Measurements from ENCODE around the gene CDC42BPB.

Gene CDC42BPB

DNA sequence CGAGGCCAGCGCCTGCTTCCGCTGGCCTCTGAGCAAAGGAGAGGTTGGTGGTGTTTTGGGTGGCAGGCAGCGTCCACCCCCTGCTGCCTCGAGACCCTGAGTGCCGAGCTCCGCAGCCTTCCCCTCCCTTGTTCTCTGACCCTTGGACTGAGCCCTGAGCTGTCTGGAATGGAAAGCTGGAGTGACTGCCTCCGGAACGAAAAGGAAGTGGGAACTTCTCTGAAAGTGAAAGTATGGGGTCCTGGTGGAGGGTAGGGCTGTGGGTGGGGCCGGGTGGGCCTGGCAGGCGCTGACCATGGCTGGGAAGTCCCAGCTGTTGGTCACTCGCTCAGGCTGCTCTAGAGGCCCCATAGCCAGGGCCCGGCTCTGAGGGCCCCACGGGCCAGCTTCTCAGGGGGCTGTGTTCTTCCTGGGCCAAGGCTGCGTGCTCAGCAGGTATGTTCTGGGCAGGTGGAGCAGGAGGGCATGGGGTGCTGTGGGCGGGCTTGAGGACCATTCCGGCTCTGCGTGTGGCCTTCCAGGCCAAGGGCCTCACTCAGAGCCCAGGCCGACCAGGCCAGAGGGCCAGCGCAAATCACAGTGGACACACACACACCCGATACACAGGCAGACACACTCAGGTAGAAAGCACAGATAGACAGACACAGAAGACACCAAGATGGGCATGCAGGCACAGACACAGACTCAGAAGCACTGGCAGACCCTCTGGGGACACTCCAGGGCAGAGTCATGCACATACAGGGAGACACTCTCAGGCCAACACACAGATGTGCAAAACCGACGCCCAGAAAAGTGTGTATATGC, 37.3 kb upstream of the CDC42BPB start, which contains the start of gene EXOC3L4:
Gene EXOC3L4 (plus strand): TSS at position 320 of the 804 bp plus-strand sequence. CDS start 5,495 bp downstream, outside the sequence.
- in situ Hi-C loops (cut with HindIII; ENCODE audit: low sequenced_read_pairs): no loop called here

DNA sequence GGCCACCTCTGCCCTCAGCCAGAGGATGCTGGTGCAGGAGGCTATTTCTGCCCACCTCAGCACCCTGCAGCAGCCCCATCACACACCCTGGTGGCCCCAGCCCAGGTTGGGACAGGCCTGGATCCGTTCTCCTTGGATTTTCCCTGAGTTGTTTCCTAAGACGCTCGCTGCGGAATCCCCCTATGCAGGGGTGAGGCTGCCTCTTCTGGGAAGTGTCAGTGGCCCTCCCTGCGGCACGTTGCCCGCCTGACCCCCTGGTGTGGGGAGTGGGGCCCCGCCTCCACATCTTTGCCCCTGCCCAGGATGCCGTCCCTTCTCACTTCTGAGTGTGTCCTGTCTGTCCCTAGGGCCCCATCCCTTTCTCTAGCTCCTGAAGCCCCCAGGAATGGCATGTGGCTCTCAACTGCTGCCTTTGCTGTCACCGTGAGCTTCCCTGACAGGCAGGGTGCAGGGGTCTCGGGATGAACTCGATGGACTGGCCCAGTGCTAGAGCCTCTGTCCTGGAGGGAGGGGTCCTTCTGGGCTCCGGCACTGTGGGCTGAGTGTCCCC, 36.6 kb upstream of the CDC42BPB start:
- in situ Hi-C loops (cut with HindIII; ENCODE audit: low sequenced_read_pairs): no loop called here

DNA sequence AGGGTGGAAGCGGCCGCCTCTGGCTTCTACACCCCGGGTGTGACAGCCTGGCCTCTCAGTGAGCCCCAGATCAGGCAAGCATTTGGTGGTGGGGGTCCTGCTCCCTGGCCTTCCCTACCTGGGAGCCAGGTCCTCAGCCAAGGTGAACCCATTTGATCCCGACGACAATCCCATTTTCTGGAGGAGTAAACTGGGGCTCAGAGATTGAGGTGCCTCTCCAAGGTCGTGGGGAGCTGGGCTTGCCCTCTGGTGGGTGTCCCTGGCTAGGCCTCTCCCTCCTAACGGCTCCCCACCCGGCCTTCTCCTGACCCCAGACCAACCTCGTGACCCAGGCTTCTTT, 34.5 kb upstream of the CDC42BPB start:
- in situ Hi-C loops (cut with HindIII; ENCODE audit: low sequenced_read_pairs): no loop called here

DNA sequence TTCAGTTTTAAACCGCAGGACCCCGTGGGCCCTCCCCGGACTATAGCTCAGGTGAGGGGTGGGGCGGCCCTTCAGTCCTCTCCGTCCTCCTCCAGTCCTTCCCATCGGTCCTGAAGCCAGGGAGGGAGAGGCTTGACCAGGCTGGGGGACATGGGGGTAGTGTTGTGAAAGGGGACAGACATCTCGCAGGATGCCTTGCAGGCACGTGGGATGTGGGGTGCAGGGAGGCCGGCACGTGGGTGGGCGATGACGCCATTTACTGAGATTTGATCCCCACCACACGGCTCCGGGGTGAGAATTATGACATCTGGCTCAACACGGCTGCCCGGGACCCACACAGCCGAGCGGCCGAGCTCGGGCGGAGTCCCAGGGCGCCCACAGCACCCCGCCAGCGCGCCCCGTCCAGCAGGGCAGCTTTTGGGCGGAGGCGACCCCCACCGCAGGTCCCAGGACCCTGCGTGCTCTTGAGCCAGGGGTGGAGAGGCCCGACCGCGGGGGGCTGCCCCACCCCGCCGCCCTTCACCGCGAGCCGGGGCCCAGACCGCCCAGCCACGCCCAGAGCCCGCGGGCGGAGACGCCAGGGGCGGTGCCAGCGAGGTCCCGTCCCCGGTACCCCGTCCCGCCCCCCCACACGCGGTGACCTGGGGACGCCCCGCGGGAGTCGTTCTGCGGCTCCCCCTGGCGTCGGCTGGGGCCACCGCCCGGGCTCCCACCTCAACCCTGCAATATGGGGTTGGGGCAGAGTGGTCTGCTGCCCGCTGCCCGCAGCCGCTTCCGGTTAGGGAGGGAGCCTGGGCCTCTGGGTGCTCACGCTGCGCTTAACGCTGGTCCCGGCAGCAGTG, 33.9 kb upstream of the CDC42BPB start:
- in situ Hi-C loops (cut with HindIII; ENCODE audit: low sequenced_read_pairs): no loop called here

DNA sequence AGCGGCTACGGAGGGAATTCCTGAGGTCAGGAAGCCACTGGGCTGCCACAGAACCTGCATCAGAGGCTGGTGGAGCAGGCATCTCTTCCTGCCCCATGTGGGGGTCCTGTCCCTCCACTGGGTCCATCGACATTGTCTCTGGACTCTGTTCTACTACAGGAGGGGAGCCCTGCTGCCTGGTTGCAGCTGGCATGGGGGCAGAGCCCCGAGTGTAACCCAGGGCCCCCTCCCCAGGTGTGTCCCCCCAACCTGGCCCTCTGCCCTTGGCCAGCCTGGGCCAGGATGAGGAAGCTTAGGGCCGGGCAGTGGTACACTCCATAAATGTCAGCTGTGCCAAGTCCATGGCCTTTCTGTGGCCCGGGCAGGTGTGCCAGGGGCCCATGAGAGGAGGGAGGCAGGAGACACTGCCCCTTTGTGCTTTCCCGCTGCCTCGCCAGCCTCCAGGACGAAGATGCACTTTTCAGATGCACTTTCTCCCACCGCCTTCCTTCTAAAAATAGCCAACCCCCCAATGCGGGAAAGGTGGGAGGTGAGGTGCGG, 33.2 kb upstream of the CDC42BPB start:
- in situ Hi-C loops (cut with HindIII; ENCODE audit: low sequenced_read_pairs): no loop called here

DNA sequence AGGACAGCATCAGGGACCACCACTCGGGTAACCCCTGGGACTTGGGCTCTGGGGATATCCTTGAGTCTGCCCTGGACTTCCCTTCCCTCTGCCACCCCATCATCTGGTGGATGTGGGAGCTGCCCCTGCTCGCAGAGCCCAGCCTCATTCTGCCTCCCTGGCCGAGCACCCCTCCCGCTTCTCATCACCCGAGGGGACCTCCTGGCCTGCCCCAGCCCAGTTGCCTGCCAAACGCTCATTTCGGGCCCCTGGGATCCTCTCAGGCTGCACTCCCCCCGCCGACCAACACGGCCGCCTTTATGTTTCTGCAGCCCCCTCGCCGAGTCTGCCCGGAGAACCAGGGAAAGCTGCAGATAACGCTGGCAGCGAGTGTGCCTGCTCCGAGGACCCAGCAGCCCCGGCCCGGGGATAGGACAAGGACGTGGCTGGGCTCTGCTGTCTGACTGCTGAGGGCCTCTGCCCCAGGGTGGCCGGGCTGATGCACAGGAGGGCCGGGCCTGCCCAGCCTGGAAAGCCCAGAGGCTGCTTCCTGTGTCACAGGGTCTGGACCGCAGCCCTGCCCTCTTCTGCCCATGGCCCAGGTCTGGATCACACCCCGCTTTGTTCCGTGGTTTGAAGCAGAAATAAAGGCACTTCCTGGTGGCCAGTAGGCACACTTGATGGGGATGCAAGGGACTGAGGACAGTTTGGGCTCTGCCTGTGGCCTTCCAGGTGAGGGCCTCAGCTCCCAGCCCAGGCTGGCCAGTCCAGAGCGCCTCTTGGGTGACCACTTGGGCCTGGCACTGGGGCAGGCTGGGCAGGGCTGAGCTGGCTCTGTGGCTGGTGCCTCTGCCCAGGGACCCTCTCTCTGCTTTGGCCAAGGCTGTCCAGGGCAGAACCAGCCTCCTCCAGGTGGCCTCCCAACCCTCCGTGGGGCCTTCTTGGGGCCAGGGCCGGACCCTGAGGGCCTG, 32.3 kb upstream of the CDC42BPB start:
- in situ Hi-C loops (cut with HindIII; ENCODE audit: low sequenced_read_pairs): no loop called here

DNA sequence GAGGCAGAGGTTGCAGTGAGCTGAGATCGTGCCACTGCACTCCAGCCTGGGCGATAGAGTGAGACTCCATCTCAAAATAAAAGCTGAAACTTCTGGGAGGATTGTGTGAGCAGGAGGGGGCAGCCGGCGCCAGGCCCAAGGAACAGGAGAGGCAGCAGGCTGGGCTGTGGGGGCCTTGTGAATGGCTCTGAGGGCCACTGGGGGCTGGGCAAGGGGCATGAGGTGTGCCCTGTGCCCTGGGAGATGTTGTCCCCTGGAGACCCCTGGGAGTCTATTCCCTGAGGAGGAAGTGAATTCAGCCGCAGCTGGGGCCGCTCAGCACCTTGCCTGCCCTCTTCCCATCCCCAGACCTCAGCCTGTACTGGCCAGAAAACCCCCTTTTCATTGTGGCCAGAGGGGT, 31.6 kb upstream of the CDC42BPB start:
- in situ Hi-C loops (cut with HindIII; ENCODE audit: low sequenced_read_pairs): no loop called here

DNA sequence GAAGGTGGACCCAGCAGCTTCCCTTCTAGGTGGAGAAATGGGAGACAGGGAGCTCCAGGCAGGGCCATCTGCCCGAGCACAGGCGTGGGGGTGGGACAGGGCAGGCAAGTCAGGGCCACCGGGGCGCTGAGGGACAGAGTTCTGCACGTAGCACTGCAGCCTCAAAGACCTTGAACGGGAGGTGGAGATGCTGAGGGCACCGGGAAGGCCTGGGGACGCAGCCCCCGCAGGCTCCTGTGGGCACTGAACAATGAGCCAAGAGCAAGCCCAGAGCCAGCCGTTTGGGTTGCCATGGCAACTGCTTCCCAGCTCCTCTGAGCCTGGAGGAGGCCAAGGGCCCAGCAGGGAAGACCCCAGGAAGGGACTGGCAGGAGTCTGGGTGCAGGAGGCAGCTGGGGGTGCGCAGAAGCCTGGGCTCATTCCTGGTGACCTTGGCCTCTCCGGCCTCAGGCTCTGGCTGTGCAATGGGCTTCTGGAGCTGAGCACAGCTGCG, 30.0 kb upstream of the CDC42BPB start:
- in situ Hi-C loops (cut with HindIII; ENCODE audit: low sequenced_read_pairs): no loop called here

DNA sequence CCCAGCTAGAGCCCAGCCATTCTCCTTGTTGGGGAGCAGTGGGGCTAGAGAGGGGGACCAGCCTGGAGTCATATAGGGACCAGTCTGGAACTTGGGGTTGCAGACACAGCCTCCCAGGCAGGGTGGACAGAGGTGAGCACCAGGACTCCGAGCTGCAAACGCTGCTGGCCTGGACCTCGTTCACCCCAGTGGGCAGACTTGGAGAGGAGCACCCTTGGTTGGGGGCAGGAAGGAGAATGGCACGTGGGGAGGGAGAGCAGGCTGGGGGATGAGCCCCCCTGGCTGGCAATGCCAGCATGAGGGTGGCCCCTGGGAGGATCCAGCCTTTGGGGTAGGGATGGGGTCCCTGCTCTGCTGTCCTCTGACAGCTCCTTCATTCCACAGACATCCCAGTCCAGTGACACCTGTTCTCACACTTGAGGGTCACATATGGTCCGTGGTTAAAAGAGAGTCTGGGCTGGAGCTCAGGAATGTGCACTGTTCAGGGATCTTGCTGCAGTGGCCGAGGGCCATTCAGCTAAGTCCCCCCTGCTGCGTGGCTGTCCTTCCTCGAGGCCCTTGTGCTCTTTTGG, 29.5 kb upstream of the CDC42BPB start:
- in situ Hi-C loops (cut with HindIII; ENCODE audit: low sequenced_read_pairs): no loop called here

DNA sequence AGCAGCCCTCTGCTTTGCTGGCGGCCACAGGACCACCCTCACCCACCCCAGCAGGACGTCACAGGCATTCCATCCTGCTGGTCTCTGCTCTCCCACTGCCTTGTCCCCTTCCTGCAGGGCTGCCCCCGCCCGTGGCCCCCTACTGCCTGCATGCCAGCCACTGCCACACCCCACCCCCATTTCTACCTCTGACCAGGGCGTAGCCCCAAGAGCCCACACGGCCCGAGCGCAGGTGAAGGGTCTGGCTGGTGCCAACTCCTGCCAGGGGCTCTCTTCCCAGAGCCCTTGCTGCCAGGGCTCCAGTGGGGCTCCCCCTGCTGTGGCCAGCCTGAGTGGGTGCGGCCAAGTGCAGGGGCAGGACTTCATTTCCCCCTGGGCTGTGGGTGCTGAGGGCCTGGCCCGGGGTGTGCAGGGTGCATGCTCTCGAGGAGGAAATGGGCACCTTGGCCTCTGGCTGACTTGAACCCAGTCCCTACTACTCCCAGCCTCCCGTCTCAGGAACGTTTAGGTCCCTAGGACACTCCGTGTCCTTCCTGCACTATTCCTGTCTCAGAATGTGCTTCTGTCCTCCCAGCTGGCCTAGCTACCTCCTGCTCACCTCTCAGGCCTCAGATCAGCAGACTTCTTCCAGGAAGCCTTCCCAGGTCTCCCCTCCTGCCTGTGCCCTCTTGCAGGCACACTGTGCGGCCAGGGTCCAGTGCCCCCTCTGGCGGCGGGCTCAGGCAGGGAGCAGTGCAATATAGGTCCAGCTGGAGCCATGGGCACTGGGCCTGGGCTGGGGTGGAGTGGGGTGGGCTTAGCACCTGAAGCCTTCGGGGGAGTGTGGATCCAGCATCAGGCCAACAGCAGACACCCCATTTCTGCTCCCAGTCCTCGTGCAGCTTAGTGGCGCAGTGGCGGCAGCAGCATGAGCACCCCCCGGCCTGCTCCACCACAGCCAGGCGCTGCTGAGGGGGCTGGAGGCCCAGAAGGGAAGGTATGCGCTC, 28.1 kb upstream of the CDC42BPB start:
- in situ Hi-C loops (cut with HindIII; ENCODE audit: low sequenced_read_pairs): no loop called here

DNA sequence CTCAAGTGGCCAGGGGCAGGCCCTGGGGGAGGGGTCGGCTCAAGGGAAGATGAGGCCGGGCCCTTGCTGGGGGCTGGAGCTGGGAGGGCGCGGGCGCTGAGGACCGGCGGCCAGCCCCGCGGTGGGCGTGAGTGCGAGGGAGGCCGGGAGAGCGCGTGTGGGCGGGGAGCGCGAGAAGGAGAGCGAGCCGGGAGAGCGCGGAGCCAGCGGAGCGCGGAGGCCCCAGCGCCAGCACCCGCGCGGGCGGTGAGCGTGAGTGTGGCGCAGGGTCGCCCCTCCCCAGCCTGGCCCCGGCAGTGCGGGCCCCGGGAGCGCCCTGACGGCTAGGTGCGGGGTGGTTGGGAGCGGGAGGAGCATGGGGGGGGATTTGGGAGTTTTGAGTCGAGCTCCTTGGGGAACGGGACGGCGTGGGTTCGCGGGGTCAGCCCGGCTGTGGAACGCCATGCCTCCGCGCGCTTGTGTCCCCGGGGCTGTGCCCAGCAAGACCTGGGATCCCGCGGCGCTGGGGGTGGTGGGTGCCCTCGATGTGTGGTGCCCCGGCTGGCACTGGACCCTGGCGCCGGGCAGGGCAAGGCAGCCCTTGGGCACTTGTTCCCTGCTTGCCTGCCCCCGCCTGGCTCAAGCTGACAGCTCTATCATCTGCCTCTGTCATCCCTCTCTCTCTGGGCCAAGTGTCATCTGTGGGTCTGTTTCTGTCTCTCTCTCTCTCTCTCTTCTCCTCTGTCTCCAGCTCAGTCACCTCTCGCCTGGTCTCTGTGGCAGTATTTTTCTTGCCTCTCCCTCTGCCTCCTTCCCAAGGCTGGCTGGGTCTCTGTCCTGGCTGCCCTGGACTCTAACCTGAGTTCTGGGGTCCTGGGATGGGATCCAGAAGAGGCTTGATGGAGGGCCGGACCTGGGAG, 26.9 kb upstream of the CDC42BPB start, which contains the start of gene LBHD2:
Gene LBHD2 (plus strand): TSS at position 190 of the 899 bp plus-strand sequence. CDS start 1,803 bp downstream, outside the sequence.
- in situ Hi-C loops (cut with HindIII; ENCODE audit: low sequenced_read_pairs): no loop called here

DNA sequence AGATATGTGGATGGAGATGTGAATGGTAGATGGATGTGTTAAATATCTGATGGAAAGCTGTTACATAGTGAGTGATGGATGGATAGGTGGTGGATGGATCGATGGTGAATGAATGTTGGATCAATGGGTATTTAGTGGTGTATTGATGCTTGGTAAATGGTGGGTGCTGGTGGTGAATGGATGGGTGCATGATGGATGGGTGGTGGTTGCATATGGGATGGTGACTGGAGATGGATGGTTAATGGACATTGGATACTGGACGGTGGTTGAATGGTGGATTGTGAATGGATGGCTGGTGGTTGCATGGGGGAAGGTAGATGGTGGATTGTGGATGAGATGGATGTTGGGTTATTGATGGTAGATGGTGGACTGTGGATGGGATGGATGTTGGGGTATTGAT, 24.6 kb upstream of the CDC42BPB start:
- in situ Hi-C loops (cut with HindIII; ENCODE audit: low sequenced_read_pairs): no loop called here

DNA sequence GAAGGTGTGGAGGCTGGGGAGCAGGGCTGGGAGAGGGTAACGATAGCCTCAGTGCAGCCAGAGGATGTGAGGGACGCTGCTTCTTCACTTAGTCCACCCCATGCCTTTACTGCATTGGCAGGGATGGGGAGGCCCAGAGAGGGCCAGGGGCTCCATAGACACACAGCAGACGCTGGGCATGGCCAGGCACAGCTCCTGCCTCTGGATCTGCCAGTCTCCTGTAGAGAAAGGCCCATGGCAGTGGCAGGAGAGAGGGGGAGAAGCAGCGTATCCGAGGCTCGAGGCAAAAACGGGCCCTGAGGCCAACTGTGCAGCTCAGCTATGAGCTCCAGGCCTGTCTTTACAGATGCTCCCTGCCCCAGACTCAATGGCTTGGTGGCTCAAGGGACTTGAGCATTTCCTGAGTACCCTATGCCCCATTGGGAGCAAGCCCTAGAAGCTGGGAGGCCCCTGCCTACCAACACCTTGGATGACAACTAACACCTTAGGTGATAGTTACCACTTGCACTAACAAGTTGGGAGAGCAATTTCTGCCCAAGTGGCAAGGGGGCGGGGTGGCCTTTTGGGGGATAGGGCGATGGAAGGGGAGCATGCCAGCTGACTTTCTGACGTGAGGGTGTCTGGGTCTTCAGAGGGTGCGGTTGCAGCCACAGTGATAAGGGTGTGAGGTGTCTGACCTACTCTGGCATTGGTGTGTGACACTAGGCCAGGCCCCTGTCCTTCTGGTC, 21.7 kb upstream of the CDC42BPB start:
- in situ Hi-C loops (cut with HindIII; ENCODE audit: low sequenced_read_pairs): no loop called here

DNA sequence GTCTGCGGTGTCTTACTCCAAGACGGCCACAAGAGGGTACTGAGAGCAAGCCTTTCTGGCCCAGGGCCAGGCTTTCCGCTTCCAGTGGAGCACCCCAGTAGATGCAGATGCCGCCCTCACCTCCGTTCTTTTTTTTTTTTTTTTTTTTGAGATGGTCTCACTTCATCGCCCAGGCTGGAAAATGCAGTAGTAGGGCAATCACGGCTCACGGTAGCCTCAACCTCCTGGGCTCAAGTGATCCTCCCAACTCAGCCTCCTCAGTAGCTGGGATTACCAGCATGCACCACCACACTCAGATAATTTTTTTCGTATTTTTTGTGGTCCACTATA, 21.0 kb upstream of the CDC42BPB start:
- in situ Hi-C loops (cut with HindIII; ENCODE audit: low sequenced_read_pairs): no loop called here

DNA sequence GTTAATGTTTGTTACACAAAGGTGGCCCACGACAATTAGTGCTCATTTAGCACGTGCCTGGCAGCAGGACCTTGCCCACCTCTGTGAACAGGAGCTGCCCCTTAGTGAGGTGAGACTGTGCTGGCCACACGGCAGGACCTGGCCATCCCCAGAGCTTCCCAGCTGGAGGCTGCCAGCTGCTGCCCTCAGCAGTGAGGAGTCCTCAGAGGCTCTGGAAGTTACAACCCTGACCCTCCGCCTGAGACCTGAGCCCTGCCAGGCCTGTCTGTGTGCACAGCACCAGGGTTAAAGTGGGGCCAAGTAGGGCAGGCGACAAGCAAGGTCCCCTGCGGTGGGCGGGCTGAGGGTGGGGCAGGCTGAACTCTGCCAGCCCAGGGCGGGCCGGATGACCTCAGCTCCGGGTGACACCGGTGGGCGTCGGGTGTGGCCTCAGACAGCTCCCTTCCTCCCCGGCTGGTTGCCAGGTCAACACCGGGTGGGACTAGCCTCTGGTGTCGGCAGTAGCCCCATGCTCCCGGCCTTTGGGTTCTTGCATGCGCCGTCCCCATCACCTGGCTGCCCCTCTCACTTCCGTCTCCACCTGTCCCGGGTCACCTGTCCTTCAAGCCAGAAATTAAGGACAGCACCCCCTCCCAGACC, 17.5 kb upstream of the CDC42BPB start:
- in situ Hi-C loops (cut with HindIII; ENCODE audit: low sequenced_read_pairs): no loop called here

DNA sequence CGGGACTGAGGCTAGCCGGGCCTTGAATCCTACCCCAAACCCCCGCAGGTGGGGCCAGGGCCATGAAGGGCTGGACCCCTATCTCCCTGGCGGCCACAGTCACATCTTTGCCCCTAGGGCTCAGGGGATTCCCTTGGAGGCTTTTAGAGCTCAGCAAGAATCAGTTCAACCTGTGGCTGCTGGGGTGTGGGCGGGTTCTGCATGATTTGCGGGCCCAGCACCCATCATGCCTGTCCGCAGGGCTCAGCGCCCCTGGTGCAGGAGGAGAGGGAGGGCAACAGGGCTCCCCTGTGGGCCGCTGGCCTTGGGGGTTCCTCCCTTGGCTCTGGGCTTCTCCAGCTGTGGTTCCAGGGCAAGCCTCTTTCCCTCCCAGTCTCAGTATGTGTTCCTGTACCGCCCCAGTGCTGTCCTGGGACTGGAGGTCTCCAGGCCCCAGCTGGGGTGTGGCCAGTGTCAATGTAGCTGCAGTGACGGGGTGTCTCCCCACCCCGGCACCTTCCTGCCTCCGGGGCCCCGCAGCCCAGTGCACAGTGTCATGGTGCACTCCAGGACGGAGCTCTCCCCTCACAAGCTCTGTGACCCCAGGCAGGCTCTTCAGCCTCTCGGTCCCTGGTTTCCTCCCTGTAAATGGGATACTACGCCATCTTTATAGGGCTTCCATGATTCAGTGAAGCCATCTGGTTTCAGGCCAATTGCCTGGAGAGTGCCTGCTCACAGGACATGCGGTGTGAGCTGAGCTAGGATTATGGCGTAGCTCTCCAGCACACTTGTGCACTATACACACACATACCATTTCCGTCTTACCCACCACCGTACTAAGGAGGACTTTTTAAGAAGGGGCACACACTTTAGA, 16.8 kb upstream of the CDC42BPB start:
- in situ Hi-C loops (cut with HindIII; ENCODE audit: low sequenced_read_pairs): no loop called here
